Mucosa of descending colon (tissue), 3 donors: ENCODE data around the gene ZMYND15. TPM values are rescaled to one million over a fixed set of nuclear protein-coding genes. Genes with fewer than 3 reads are reported as not detected.
"Not testable (repeated sequence)": the region's sequence is repeated elsewhere in the genome, so short reads cannot be mapped to it uniquely, and the experiment has no call there.

Experiments used
- ATAC-seq: fragments of 200-7000 bp; cut with Tn5 transposase; one replicate; pipeline ENCODE4 v1.9.1; 2020; ENCODE audit warnings: mild to moderate bottlenecking, moderate library complexity
- DNase-seq, 3 donors: peaks; one replicate each; pipeline ENCODE4 v3.0.0-alpha.2; 2020
- H3K36me3 ChIP-seq: fragments of 200-600 bp; one replicate; pipeline ENCODE4 v1.8.0; 2021; ENCODE audit warnings: low read depth, mild to moderate bottlenecking
- H3K4me1 ChIP-seq: fragments of 200-600 bp; one replicate; pipeline ENCODE4 v1.8.0; 2021; ENCODE audit warnings: low read depth, mild to moderate bottlenecking
- H3K4me3 ChIP-seq: fragments of 200-600 bp; one replicate; pipeline ENCODE4 v1.8.0; 2021; ENCODE audit warnings: mild to moderate bottlenecking
- H3K9me3 ChIP-seq: fragments of 200-600 bp; one replicate; pipeline ENCODE4 v1.8.0; 2021; ENCODE audit warnings: mild to moderate bottlenecking
- CTCF ChIP-seq: fragments of 200-600 bp; IDR thresholded peaks from one replicate; pipeline ENCODE4 v1.8.0; 2022; ENCODE audit warnings: antibody characterized with exemption, mild to moderate bottlenecking
- intact Hi-C, 2 donors: fragments of 100-400 bp; cut with DNase I in 1 of 2; cut with micrococcal nuclease in 1 of 2; formaldehyde crosslinking; loops; one replicate each; pipeline versions ENCODE4 v1.11.0 to v1.11.1; 2022; cut with DNase I, micrococcal nuclease
- long read RNA-seq, 2 donors: library from polyadenylated mRNA; unstranded; transcript quantifications; one replicate each; pipeline ENCODE4 v2.0.0, GENCODE V29; 2019 to 2021
- total RNA-seq, 3 donors: library from RNA; stranded (reverse); fragmentation: NEBNext Ultra II Directional in 2 of 3; extraction: Animal tissue kit (Norgen Biotek cat#: 25700) in 2 of 3; gene quantifications; one replicate each; pipeline versions ENCODE4 v1.2.1 to v1.2.4, GENCODE V29; 2021 to 2023
- donor health status: DM: no; HTN: no; CAD: no; lungs with moderate emphysema.
- donor health status: DM: no; HTN: no; CAD: no.
- donor health status: DM: no; HTN: yes; CAD: no.

ZMYND15 gene
- total RNA-seq, result 1 to 10 TPM; 1.2 to 1.4 (median 1.3) TPM
- long read RNA-seq, donor 1, partial matches to known transcripts, result 0 of 1 reads
- long read RNA-seq, donor 1, other reads (novel, unspliced or antisense), result 1 of 1 reads
- long read RNA-seq, donor 2, result 0 reads

GRCh38 chr17:4739122-4740024 lies at the start of gene ZMYND15, which contains the start of gene CXCL16:
TSS of gene ZMYND15 (plus strand) at chr17:4739833. CDS start at chr17:4740549, 716 bp downstream.
TSS of gene CXCL16 (minus strand) at chr17:4739928. CDS start at chr17:4739339, 589 bp downstream.
- Histone ChIP-seq H3K9me3 (no peaks in the 10 kb centered on the region), H3K4me3 (peak within 1 kb of the TSS; percentile 25), H3K4me1 (peaks cover 8% of the 10 kb centered on the region), H3K36me3 (no peaks in the 10 kb centered on the region)
- TF ChIP-seq CTCF, result no peak
- ATAC-seq (peak; percentile 82), DNase-seq (peak; percentile 77 to 84 (median 81))
- intact Hi-C loops, result no loop called here

GRCh38 chr17:4689872-4690271 lies 49.8 kb upstream of the ZMYND15 start:
- H3K9me3 ChIP-seq, intact Hi-C loops, ATAC-seq, DNase-seq, H3K4me3 ChIP-seq, H3K4me1 ChIP-seq, H3K36me3 ChIP-seq: not testable (repeated sequence)

GRCh38 chr17:4690745-4691144 lies 48.9 kb upstream of the ZMYND15 start:
- H3K4me3 ChIP-seq, result no peak overlapping the region
- peak; percentile 74 for ATAC-seq
- DNase-seq, result no peak
- intact Hi-C loops, result no loop called here
- no peaks in the 10 kb centered on the region for H3K9me3 ChIP-seq
- no peaks in the 10 kb centered on the region for H3K36me3 ChIP-seq
- no peaks in the 10 kb centered on the region for H3K4me1 ChIP-seq
- TF ChIP-seq CTCF, result no peak

GRCh38 chr17:4691686-4692085 lies 47.9 kb upstream of the ZMYND15 start:
- intact Hi-C loops, result no loop called here
- no peak for TF ChIP-seq CTCF
- peak in 1 of 3 donors; percentile 26 for DNase-seq
- ATAC-seq, result no peak
- no peaks in the 10 kb centered on the region for H3K4me1 ChIP-seq
- no peak overlapping the region for H3K4me3 ChIP-seq
- no peaks in the 10 kb centered on the region for H3K9me3 ChIP-seq
- H3K36me3 ChIP-seq, result no peaks in the 10 kb centered on the region

GRCh38 chr17:4693416-4693815 lies 46.2 kb upstream of the ZMYND15 start:
- Histone ChIP-seq H3K9me3 (no peaks in the 10 kb centered on the region), H3K36me3 (no peaks in the 10 kb centered on the region), H3K4me1 (no peaks in the 10 kb centered on the region), H3K4me3 (no peak overlapping the region)
- ATAC-seq, result no peak
- intact Hi-C loops, result no loop called here
- no peak for TF ChIP-seq CTCF
- DNase-seq, result no peak

GRCh38 chr17:4696437-4696805 lies 43.2 kb upstream of the ZMYND15 start:
- no peak overlapping the region for H3K4me3 ChIP-seq
- DNase-seq (no peak), ATAC-seq (peak; percentile 39)
- TF ChIP-seq CTCF, result no peak
- intact Hi-C loops, result no loop called here
- no peaks in the 10 kb centered on the region for H3K4me1 ChIP-seq
- no peaks in the 10 kb centered on the region for H3K36me3 ChIP-seq
- no peaks in the 10 kb centered on the region for H3K9me3 ChIP-seq

- H3K9me3 ChIP-seq, DNase-seq, ATAC-seq, H3K36me3 ChIP-seq, H3K4me3 ChIP-seq: not testable (repeated sequence)
- peaks cover 12% of the 10 kb centered on the region for H3K4me1 ChIP-seq
- intact Hi-C loops, result loop anchor here in 1 of 2 donors (10.0 kb wide), 1 partner anchor 185 kb away; no protein-coding TSS in a partner anchor
Observed at GRCh38 chr17:4699401-4700056, 40.1 kb upstream of the ZMYND15 start.
